ENCODE data around the gene SLC35G3.
"Not testable (repeated sequence)": the region's sequence is repeated elsewhere in the genome, so short reads cannot be mapped to it uniquely, and the experiment has no call there.

Gene SLC35G3

GRCh38 chr17:35164716-35165115 is 29.5 kb downstream of the SLC35G3 start:
- DNase-seq (ENCODE audit: low read depth), result no peak

GRCh38 chr17:35163886-35164285 is 30.3 kb downstream of the SLC35G3 start:
- no peak for DNase-seq (ENCODE audit: low read depth)

- DNase-seq (ENCODE audit: low read depth), result no peak
These were observed 31.4 kb downstream of the SLC35G3 start for GRCh38 chr17:35162755-35163154.

- DNase-seq (ENCODE audit: low read depth), result no peak
These were observed 32.9 kb downstream of the SLC35G3 start for GRCh38 chr17:35161281-35161761.

- no peak for DNase-seq (ENCODE audit: low read depth)
These were observed 33.6 kb downstream of the SLC35G3 start for GRCh38 chr17:35160354-35161201.

- DNase-seq (ENCODE audit: low read depth), result no peak
These were observed 34.3 kb downstream of the SLC35G3 start for GRCh38 chr17:35159940-35160339.

- DNase-seq (ENCODE audit: low read depth), result no peak
These were observed 38.9 kb downstream of the SLC35G3 start for GRCh38 chr17:35155246-35155645.

GRCh38 chr17:35154196-35155165 is 39.7 kb downstream of the SLC35G3 start:
- no peak for DNase-seq (ENCODE audit: low read depth)

- DNase-seq (ENCODE audit: low read depth), result no peak
These were observed 41.6 kb downstream of the SLC35G3 start for GRCh38 chr17:35152421-35153140.

- DNase-seq (ENCODE audit: low read depth), result not testable (repeated sequence)
These were observed 43.1 kb downstream of the SLC35G3 start for GRCh38 chr17:35151080-35151479.

- DNase-seq (ENCODE audit: low read depth), result no peak
These were observed 44.3 kb downstream of the SLC35G3 start for GRCh38 chr17:35149941-35150340.

GRCh38 chr17:35148144-35148543 is 46.0 kb downstream of the SLC35G3 start:
- DNase-seq (ENCODE audit: low read depth), result no peak

- no peak for DNase-seq (ENCODE audit: low read depth)
These were observed 46.8 kb downstream of the SLC35G3 start, which contains the start of gene UNC45B for GRCh38 chr17:35147375-35147905. TSS of gene UNC45B (plus strand) at chr17:35147817. CDS start at chr17:35148264, 447 bp downstream.

- no peak for DNase-seq (ENCODE audit: low read depth)
These were observed 47.9 kb downstream of the SLC35G3 start for GRCh38 chr17:35146214-35146833.

GRCh38 chr17:35144840-35145239 is 49.4 kb downstream of the SLC35G3 start:
- no peak for DNase-seq (ENCODE audit: low read depth)

Data from activated T-cell treated with anti-CD3 and anti-CD28 coated beads for 24 hours (primary cell).